ENCODE measurements around the gene ZNF275.
"Not testable (repeated sequence)": the region's sequence is repeated elsewhere in the genome, so short reads cannot be mapped to it uniquely, and the experiment has no call there.

Gene ZNF275

GRCh38 chrX:153312041-153312440 is 21.9 kb upstream of the ZNF275 start:
- no peak for TF ChIP-seq CTCF (IDR thresholded peaks at IDR 0.05; ENCODE audit: insufficient read depth, missing control alignments)
- FAIRE-seq (no peak), DNase-seq (ENCODE audit: insufficient read length, low spot score) (no peak)

DNA sequence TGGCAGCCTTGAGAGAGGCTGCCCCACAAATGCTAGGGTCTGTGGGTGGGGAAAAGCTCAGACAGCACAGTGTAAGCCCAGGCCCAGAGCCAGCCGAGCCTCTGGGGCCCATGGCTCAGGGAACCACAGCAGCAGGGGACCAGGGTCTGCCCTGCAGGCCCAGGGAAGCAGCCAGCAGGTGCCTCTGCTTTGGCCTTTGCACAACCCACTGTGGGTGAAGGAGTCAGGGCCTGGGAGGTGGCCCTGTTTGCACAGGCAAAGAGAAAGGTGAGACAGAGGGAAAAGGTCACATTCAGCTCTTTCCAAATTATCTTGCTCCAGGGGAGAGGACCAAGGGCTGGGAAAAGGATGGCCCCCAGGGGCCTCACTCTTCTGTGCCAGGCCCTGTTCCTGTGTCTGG is 21.1 kb upstream of the ZNF275 start:
- DNase-seq (ENCODE audit: insufficient read length, low spot score) (no peak), FAIRE-seq (no peak)
- TF ChIP-seq CTCF (IDR thresholded peaks at IDR 0.05; ENCODE audit: insufficient read depth, missing control alignments): no peak

- TF ChIP-seq CTCF (IDR thresholded peaks at IDR 0.05; ENCODE audit: insufficient read depth, missing control alignments): no peak
- FAIRE-seq: no peak
- DNase-seq (ENCODE audit: insufficient read length, low spot score): no peak
These were observed 16.6 kb upstream of the ZNF275 start for GRCh38 chrX:153317306-153317705.

DNA sequence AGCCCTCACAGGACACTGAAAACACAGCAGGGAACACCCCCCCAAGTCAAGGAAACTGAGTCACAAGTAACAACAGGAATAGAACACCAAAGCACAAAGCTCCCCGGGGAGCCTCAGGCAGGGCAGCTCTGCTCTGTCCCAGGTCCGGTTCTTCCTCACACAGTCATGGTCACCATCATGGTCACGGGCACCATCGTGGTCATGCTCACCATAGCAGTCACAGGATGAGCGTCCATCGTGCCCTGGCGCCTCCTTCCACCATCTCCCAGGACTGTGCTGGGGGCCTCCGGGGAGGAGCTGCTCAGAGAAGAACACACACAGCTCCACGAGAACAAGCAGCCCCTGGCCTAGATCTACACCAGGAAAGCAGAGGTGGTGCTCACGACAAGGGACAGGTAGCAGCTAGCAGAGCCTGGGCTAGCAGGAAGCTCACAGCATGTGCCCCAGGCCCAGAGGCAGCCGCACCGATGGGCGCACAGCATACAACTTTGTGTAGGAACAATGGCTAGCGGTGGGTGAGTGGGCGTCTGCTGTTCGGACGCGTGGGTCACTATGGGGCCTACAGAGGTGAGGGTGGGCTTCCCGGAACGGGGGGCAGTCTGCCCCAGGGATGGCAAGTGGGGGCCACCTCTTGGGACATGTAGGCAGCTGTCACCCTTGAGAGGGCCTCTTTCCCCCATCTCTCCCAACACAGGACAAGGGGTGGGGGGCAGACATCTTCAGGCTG is 15.8 kb upstream of the ZNF275 start:
- FAIRE-seq: no peak
- DNase-seq (ENCODE audit: insufficient read length, low spot score): no peak
- no peak for TF ChIP-seq CTCF (IDR thresholded peaks at IDR 0.05; ENCODE audit: insufficient read depth, missing control alignments)

DNA sequence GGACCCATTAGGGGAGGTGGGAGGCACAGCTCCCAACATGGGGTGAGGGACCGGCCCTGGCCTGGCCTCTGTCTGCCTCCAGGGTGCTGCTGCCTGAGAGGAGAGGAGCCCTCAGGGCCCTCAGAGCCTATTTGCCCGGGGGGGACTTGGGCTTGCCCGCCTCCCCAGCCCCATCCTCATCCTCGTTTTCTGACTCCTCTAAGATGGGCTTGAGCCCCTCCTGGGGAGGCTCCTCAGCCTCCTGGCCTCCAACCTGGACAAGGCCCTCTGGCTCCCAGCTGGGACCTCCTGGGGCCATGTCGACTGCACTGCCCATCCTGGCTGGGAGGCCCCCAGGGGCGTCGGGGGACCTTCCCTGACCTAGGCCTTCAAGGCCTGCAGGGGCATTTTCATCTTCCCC is 15.1 kb upstream of the ZNF275 start:
- FAIRE-seq (no peak), DNase-seq (ENCODE audit: insufficient read length, low spot score) (no peak)
- TF ChIP-seq CTCF (IDR thresholded peaks at IDR 0.05; ENCODE audit: insufficient read depth, missing control alignments): no peak

DNA sequence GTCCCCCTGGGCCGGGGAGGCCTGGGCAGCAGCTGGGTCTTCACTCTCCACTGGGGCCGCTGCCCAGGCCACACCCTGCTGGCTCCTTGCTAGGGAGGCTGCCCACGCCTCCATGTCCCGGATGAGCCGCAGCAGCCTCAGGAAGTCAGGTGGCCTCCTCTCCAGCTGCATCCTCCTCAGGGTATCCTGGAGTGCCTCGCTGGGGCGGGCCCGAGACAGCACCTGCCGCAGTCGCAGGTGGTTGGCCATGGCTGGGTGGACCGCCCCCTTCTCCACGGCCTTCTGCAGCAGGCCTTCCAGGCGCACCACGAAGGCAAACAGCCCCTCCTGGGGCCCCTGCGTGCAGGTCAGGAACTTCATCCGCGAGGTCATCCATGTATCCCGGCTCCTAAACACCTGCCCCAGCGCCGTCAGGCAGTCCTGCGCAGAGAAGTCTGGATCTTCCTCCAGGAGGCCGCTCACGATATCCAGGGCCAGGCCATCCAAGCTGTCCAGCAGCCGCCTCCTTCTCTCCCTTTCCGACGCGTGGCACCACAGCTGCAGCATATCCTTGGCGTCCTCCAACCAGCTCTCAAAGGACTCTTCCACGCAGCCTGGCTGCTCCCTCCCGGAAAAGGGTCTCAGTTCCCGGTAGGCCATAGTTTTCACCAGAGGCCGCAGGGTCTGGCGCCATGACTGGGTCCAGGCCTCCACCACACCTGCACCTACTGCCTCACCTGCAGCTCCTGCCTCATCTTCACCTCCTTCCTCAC is 14.5 kb upstream of the ZNF275 start:
- FAIRE-seq (no peak), DNase-seq (ENCODE audit: insufficient read length, low spot score) (no peak)
- TF ChIP-seq CTCF (IDR thresholded peaks at IDR 0.05; ENCODE audit: insufficient read depth, missing control alignments): no peak

- DNase-seq (ENCODE audit: insufficient read length, low spot score); FAIRE-seq: not testable (repeated sequence)
These were observed 13.9 kb upstream of the ZNF275 start for GRCh38 chrX:153320047-153320443.
